Measurements from ENCODE around the gene EVC.

EVC gene

DNA sequence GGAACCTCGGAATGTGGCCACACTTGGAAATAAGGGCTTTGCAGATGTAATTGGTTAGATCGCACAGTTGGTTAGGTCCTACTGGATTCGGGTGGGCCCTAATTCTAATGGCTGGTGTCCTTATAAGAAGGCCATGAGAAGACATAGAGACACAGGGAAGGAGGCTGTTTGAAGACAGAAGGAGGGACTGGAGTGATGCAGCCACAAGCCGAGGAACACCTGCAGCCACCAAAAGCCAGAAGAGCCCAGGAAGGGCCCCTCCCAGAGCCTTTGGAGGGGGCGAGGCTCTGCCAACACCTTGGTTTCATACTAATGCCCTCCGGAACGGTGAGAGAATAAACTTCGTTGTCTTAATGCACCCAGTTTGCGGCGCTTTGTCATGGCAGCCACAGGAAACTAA lies 47.0 kb downstream of the EVC start:
- FAIRE-seq, result no peak

DNA sequence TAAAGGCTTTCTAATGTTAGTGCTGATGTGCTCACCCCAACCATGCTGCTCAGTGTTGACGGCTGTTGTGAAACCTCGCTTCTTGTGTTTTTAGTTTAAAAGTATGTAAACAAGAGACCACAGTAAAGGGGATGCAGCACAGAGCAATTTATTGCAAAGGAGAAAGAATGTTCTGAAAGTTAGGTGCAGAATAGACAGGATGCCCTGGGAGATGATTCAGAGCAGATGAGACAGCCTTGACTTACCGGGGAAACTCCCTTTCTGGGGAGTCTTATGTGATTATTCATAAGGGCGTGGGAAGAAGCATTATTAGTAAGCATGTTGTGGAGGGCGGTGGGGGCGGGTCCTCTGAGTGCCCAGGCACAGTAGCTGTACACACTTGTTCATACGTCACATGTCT lies 47.7 kb downstream of the EVC start:
- FAIRE-seq, result no peak

DNA sequence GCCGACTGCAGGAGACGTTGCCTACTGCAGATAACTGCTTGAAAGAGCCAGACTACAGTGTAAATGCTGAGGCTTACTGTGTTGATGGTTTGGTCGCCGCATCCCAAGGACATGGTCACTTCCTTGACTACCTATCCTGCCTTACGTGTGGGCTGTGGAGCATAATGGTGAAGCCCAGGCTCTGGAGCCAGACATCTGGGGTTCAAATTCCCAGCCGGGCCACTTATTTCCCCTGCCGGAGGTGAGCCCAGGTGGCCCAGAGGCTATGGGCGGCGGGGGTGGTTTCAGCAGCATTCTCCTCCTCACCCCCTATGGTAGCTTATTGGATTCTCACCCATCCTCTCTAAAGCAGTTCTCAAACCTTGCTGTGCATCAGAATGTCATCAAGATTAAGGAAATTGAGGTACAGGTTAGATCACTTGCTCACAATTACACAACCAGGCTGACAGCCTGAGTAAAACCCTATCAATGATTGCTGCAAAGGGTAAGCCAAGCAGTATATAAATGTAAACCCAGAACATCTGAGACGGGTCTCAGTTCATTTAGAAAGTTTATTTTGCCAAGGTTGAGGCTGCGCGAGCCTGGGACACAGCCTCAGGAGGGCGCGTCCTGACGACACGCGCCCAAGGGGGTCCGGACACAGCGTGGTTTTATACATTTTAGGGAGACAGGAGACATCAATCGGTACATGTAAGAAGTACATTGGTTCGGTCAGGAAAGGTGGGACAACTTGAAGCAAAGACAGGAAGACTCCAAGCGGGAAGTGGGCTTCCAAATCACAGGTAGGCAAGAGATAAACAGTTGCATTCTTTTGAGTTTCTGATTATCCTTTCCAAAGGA lies 48.5 kb downstream of the EVC start:
- no peak for FAIRE-seq

DNA sequence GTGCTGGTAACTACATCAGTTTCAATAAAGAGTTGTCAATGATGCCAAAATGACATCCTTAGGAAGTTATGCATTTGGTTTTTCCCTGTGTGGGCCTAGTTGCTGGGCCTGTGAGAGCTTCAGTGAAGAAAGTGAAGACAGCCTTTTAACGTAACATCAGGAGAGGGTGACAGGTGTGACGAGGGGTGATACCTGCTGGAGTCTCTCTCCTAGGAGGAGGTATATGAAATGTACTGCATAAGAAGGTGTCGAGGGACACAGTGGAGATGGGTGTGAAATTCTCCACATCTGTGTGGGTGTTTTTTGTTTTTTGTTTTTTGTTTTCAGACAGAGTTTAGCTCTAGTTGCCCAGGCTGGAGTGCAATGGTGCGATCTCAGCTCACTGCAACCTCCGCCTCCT lies 49.2 kb downstream of the EVC start:
- no peak for FAIRE-seq

DNA sequence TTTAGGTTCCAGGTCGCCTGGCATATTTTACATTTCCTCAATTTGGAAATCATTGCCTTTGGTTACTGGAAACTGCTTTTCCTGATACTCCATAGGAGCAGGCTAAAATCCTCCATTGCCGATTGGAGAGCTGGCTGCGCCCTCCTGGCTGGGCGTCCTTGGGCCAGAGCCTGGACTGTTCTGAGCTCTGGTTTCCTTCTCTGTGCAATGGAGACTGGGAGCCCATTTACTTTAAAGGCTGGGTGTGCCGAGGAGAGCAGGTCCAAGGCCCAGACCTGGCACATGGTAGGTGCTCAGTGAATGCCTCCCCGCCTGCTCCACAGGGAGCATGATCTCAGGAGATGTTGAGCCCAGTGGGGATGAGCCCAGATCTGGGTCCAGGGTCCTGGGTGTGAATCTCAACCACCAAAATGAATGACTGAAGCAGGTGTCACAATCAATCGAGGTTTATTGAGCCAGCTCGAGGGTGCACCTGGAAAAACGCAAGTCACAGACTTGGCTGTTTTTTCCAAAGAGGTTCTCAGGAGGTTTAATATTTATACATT lies 50.0 kb downstream of the EVC start:
- no peak for FAIRE-seq

DNA sequence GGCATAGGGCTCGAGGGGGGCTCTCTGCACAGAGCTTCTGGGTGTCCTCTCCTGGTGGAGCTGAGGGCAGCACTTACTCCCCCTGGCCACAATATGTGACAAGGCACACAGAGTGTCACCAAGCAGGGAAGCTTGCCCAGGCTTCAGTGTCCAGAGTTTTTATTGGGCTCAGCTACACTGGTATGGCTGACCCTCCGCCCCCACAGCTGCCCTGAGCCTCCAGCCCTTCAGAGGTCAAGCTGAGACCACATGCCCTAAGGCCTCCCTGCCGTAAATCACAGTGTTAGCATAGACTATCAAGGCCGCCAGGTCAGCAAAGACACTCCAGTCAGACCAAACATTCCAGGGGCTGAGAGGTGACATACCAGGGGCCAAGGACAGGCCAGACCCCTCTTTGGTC lies 59.0 kb downstream of the EVC start:
- no peak for FAIRE-seq

DNA sequence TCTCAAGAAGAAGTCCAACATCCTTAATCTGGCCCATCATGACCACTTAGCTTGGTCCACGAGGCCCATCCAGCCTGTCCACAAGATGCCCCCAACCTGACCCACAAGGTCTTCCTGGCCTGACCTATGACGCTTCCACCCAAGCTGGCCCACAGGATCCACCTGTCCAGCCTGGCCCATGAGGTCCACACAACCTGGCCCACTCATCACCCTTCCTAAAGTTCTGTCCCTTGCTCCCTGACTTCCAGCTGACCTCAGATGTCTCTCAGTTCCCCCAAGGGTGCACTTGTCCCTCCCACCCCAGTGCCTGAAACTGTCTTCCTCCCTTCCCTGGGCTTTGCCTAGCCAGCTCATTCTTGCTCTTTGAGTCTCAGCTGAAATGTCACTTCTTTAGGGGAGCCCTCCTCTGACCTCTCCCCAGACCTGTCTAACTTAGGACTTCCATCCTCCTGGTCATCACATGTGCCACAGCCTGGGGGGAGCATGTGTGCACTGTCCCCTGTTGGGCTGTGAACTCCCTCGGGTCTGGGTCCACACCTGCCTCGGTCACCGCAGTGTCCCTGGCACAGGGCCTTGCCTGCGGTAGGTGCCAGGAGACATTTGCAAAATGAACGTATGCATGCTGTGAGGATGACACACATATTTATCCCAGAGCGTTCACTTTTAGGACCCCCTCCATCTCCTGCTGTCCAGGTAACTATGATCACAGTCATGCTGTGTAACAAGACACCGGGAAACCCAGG lies 61.7 kb downstream of the EVC start:
- FAIRE-seq, result no peak

DNA sequence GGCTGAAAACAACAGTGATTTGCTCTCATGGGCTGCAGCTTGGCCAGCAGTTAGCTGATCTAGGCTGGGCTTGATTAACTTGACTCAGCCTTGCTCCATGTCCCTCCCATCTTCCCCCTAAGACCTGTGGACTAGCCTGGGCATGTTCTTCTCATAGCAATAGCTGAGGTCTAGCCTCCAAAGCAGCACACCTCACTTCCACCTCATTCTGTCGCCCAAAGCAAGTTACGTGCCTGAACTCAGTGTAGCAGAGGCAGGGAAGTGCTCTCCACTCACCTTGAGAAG lies 62.2 kb downstream of the EVC start:
- no peak for FAIRE-seq

DNA sequence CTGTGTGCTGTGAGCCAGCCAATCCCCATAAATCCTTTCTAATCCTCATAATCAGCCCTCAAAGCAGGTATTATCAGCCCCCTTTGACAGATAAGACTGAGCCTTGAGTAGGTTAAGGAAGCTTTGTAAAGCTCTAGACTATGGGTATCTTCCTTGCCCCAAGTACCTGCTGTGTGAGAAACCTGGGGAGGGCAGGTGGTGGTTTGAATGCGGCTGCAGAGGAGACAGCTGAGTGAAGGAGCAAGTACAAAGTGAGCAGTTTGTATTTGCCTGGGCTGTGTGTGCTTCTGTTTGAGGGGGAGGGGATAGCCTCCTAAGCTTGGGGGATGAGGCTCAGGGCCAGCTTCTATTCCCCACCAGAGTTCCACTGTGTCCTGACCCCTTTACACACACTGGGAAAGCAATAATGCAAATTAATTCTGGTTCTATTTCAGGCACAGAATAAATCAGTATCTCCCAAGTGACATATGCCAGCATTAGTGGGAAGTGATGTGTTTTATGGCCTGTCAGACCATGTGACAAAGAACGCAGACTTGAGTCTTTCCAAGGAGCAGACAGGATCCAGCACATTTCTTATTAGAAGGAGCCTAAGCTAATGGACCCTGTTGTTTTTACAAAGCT lies 63.5 kb downstream of the EVC start:
- FAIRE-seq, result no peak

DNA sequence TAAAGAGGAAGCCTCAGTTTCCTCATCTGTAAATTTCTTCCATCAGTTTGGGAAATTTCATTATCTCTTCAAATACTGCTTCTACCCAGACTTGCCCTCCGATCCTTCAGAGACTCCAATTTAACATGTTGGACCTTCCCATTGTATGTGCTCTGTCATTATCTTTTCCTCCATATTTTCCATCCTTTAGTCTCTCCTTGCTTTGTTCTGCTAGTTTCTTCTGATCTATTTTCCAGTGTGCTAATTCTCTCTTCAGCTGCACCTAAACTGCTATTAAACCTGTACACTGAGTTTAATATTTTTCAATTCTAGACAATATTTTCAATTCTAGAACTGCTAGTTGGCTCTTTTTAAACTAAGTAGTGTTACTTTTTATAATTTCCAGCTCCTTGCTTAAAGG lies 65.5 kb downstream of the EVC start:
- no peak for FAIRE-seq

DNA sequence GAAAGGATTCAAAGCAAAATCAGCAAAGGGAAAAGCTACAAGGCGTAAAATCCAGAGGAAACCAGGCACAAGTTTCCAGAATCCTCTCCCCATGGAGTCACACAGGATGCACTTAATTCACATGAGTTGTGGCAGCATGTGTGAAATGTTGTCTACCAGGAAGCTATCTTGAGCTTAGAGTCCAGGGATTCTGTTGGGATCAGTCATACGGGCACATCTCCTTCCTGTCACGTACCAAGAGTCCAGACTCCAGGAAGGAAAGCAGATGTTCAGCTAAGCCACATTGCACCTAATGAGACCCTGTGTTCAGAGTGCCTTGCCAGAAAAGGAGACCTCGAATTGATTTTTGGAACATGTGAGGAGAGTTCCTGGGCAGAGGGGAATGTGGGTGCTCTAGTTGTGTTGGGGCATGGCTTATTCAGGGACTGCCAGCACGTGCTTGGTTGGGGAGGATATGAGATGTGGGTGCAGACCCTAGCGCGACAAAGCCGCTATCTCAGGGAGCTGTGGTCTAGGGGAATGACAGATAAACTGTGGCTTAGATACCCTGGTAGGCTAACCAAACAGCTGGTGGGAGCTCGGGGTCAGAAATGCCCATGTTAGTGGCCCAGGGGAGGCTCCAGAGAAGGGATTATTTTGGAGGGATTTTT lies 70.0 kb downstream of the EVC start:
- FAIRE-seq, result no peak

DNA sequence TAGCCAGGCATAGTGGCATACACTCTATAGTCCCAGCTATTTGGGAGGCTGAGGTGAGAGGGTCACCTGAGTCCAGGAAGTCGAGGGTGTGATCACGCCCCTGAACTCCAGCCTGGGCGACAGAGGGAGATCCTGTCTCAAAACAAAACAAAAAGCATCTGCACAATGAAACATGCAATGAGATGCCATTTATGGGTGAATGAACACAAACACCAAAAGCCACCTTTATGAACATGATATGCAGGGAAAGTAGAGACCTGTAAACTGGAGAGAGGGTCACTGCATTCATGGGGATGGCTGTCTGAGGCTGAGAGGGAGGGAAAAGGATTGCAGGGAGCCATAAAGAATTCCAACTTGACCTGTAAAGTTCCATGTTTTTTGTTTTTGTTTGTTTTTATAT lies 70.7 kb downstream of the EVC start:
- FAIRE-seq, result no peak

DNA sequence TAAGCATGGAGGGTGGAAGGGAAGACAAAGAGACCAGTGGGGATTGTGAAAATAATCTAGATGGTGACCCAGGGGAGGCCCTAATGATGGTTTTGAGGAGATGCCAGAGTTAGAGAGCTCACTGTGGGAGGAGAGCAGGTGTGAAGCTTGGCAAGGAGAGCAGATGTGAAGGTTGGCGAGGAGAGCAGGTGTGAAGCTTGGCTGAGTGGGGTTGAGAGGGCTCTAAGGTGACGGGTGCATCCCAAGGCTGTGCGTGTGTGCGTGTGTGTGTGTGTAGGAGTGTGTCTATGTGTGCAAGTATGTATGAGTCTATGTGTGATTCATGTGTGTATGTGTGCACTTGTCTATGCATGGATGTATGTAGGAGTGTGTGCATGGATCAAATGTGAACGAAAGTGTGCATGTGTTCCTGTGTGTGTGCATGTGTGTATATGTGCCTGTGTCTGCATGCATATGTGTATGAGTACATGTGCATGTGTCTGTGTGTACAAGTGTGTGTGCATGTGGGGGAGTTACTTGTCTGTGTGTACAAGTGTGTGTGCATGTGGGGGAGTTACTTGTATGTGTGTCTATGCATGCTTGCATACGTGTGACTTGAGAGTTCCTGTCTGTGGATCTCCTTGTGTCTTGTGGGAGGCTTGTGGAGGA lies 72.0 kb downstream of the EVC start:
- FAIRE-seq, result no peak

DNA sequence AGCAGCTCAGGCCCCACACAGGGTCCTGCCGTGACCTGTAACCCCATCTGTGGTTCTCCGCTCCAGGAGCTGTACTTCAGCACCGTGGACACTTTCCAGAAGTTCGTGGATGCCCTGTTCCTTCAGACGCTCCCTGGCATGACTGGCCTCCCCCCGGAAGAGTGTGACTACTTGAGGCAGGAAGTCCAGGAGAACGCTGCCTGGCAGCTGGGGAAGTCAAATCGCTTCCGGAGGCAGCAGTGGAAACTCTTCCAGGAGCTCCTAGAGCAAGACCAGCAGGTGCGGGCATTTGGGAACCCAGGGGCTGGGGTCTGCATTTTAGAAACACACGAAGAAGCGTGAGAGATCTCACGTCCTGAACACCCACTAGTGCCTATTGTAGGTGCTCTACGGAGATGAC lies 72.5 kb downstream of the EVC start:
- FAIRE-seq, result no peak

DNA sequence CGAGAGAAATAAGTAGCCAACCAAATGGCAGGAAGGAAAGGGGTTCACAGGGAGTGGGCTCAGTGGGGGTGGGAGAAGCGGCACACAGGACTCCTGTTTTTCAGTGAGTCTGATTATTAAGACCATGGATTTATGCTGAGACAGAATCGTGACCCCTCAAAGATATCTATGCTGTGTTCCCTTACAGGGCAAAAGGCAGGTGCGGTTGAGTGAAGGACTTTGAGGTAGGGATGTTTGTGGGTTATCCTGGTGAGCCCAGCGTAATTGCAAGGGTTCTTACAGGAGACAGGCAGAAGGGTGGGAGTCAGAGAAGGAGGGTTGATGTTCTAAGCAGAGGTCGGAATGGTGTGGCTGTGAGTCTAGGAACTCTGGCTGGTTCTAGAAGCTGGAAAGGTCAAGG lies 73.0 kb downstream of the EVC start:
- FAIRE-seq, result no peak

DNA sequence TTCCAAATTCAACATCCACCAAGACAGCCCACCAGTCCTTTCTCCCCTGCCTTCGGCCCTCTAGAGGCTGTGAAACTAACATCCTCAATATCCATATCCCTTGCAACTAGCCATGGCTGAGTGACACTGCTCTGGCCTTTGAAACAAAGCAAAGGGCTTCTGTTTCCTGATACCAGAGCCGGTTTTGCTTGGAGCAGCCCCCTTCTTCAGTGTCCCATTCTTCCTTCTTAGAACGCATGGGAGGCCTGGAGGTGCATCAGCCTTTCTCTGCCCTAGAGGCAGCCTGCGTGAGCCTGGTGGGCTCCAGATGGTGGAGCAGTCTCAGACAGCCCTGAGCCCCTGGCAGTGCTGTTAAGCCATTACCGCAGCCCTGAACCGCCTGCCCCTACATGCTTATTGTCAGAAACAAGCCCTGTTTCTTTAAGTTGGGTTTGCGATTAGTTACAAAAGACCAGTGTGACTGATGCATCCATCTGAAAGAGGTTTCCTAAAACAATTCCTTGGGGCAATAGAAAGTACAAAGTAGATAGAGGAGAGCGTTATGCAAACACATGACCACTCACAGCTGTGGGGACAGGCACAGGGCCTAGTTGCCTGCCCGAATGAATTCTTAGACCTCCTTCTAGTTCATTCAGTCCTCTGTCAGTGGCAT lies 74.1 kb downstream of the EVC start:
- FAIRE-seq, result no peak

DNA sequence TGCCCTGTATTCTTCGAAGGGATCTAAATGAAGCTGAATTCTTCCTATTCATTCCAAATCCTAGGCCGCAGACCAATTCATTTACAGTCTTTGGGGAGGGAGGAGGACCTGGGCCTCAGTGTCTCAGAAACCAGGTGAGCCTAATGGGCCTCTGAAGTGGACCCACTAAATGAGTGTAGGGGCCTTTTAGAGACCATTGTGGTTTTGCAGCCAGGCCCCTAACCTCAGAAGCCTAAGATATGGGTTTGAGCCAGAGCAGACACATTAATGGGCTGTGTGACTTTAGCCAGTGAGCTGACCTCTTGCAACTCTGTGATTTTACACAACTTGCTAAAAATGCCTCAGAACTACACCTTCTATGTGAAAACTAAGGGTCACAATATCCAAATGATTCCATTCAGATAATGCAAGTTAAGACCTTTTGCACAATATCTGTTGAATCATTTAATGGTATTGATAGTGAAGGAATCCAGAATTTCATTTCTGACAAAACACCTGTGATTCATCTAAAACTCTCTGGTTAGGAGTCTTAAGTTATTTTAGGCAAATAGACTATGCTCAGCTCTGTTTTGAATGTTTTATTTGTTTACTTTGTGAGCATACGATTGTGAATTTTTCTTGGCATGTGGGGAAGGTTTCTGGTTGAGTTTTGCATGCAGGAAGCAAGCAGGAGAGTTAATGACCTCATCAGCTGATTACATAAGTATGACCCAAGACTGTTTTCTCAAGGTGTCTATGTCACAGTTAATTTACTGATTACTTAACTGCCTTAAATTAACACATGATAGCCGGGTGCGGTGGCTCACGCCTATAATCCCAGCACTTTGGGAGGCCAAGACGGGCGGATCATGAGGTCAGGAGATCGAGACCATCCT lies 75.0 kb downstream of the EVC start:
- FAIRE-seq, result no peak

DNA sequence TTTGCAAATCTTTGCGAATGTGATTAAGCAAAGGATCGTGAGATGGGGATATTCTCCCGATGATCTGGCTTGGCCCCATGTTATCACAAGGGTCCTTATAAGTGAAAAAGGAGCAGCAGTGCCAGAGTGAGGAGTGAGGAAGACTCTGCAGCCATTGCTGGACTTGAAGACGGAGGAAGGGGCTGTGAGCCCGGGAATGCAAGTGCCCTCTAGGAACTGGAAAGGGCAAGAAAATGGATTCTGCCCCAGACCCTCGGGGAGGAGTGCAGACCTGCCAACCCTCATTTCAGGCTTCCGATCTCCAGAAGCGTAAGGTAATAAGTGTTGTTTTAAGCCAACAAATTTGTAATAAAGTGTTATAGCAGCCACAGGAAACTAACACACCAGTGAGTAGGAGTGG lies 76.3 kb downstream of the EVC start:
- no peak for FAIRE-seq

DNA sequence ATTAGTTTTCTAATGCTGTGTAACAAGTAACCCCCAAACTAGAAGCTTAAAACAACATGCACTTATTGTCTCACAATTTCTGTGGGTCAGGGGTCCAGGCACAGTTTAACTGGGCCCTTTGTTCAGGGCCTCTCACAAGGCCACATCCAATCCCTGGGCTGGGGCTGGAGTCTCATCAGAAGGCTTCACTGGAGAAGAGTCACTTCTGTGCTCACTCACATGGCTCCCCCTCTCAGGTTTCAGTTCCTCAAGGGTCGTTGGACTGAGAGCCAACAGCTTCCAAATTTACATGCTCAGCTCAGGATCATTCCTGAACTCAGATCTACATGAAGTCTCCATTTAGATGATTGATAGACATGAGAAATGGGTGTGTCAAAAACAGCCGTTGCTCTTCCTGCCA lies 77.1 kb downstream of the EVC start:
- no peak for FAIRE-seq

DNA sequence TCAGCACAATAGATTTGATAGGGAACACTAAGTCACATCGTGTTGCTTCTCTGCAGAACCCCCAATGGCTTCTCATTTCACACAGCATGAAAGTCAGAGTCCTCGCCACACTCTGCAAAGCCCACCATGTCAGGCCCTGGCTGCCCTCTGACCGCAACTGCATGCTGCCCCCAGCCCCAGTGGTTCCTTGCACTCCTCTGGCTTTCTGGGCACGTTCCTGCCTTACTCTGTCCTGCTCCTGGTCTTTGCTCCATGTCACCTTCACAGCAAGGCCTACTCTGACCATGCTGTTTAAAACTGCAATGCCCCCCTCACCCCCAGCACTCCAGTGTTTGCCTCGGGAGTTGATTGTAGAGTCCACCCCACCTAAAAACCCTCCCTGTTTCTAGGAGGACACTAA lies 78.1 kb downstream of the EVC start:
- no peak for FAIRE-seq

DNA sequence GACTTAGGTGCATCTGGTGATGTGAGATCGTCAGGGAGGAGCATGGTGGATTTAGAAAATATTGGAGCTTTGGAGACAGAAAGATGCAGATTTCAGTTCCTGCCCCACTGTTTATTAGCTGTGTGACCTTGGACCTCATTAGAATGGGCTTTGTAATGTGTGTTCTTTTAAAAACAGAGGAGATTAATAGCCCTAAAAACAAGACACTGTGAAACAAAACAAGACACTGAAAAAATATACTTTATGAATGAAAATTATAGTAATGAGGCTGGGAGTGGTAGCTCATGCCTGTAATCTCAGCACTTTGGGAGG lies 79.5 kb downstream of the EVC start:
- no peak for FAIRE-seq

DNA sequence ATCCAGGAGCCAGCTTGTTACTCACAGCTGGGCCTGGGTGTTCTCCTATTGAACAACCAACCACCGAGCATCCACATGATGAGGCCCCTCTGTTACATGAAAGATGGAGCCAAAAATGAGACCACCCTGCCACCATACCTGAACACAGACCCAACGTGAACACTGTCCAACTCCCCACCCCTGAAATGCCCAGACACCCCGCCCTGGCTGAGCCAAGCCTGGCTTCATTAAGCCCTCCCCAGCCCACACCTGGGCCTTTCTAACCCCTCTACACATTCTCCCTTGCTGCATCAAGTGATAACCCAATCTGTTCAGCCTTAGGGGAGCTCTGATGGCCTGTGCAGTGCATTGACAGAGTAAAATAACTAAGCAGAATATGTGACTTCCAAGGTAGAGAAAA lies 80.7 kb downstream of the EVC start:
- no peak for FAIRE-seq
